Panc1 (cell line): Measurements from ENCODE around the gene PRKACB. TPM values are rescaled to one million over a fixed set of nuclear protein-coding genes. Genes with fewer than 3 reads are reported as not detected.

Experiments used
- ATAC-seq: fragments of 200-7000 bp; cut with Tn5 transposase; 2 replicates; pipeline ENCODE4 v1.9.1; 2020; ENCODE audit warnings: mild to moderate bottlenecking, moderate library complexity
- BruUV-seq: library from RNA; stranded (reverse); fragments of 400-500 nt; replicated peaks from 2 replicates; lab custom pipeline; 2021; lab: Mats Ljungman, UMichigan
- CTCF ChIA-PET: fragments of 300-600 bp; sonication (Branson Sonifier 250); formaldehyde crosslinking; loops from one replicate; lab custom pipeline; 2022; ENCODE audit warnings: antibody characterized with exemption; lab: Charles Lee
- POLR2A ChIA-PET: fragments of 300-600 bp; sonication (Branson Sonifier 250); formaldehyde crosslinking; loops from one replicate; lab custom pipeline; 2022; ENCODE audit warnings: antibody characterized with exemption; lab: Charles Lee
- DNase-seq: peaks from one replicate; pipeline ENCODE4 v3.0.0-alpha.2; 2010; ENCODE audit warnings: low read depth, low spot score
- H3K27ac ChIP-seq: 2 replicates; pipeline ENCODE4 v1.5.1; 2011; ENCODE audit warnings: mild to moderate bottlenecking, low read length, inconsistent platforms
- H3K27me3 ChIP-seq: fragments of 200-500 bp; sonication (Bioruptor generic); 2 replicates; pipeline ENCODE4 v1.6.0; 2014; ENCODE audit warnings: low read length, inconsistent platforms; ENCODE audit not compliant: control insufficient read depth, insufficient read depth
- H3K36me3 ChIP-seq: fragments of 200-500 bp; sonication (Bioruptor generic); 2 replicates; pipeline ENCODE4 v1.5.1; 2014; ENCODE audit warnings: inconsistent platforms, mild to moderate bottlenecking, low read length, moderate library complexity; ENCODE audit not compliant: control insufficient read depth, insufficient read depth
- H3K4me1 ChIP-seq: 2 replicates; pipeline ENCODE4 v1.5.1; 2011; ENCODE audit warnings: inconsistent platforms, mild to moderate bottlenecking, low read length, moderate library complexity; ENCODE audit not compliant: control insufficient read depth, insufficient read depth
- H3K4me3 ChIP-seq, 2 experiments: 2 replicates each; pipeline ENCODE4 v1.5.1; 2011 to 2012; ENCODE audit warnings: low read depth in 2 of 2, low read length in 2 of 2, mild to moderate bottlenecking in 2 of 2, inconsistent platforms in 1 of 2, moderate library complexity in 1 of 2
- H3K9me3 ChIP-seq: fragments of 200-500 bp; sonication (Bioruptor generic); 2 replicates; pipeline ENCODE4 v1.5.1; 2014; ENCODE audit warnings: low read depth, mild to moderate bottlenecking, inconsistent platforms, low read length, moderate library complexity; ENCODE audit not compliant: control insufficient read depth, insufficient read depth
- CTCF ChIP-seq: fragments of 450-650 bp; IDR thresholded peaks from 2 replicates; pipeline ENCODE4 v1.5.1; 2017; ENCODE audit warnings: mild to moderate bottlenecking
- POLR2AphosphoS5 ChIP-seq: IDR thresholded peaks from 2 replicates; pipeline ENCODE4 v1.6.1; 2012; ENCODE audit warnings: mild to moderate bottlenecking, low read depth, low read length, moderate library complexity
- REST ChIP-seq, 2 experiments: IDR thresholded peaks; 2 replicates each; pipeline ENCODE4 v1.6.1; 2011 to 2012; ENCODE audit warnings: low read depth in 2 of 2, control low read depth in 1 of 2, low read length in 1 of 2, mild to moderate bottlenecking in 1 of 2, moderate library complexity in 1 of 2; ENCODE audit not compliant: insufficient read depth in 1 of 2
- SIN3A ChIP-seq: IDR thresholded peaks from 2 replicates; pipeline ENCODE4 v1.6.1; 2012; ENCODE audit warnings: low read depth, mild to moderate bottlenecking, low read length, moderate library complexity, borderline replicate concordance; ENCODE audit not compliant: insufficient read depth
- TCF7L2 ChIP-seq: IDR thresholded peaks from 2 replicates; pipeline ENCODE4 v1.6.1; 2011; ENCODE audit warnings: mild to moderate bottlenecking, low read depth, low read length, inconsistent platforms
- in situ Hi-C: cut with HindIII; loops from 2 replicates; pipeline ENCODE4 v1.10.0; 2016; ENCODE audit warnings: low sequenced_read_pairs, low pct_unique_long_range_greater_than_20kb
- intact Hi-C: fragments of 100-400 bp; cut with micrococcal nuclease; formaldehyde crosslinking; loops from one replicate; pipeline ENCODE4 v1.10.0; 2022; ENCODE audit not compliant: unreplicated experiment
- total RNA-seq: library from RNA; stranded (reverse); gene quantifications from one replicate; pipeline ENCODE4 v1.2.1, GENCODE V29; 2021; ENCODE audit not compliant: unreplicated experiment

Gene PRKACB
- total RNA-seq, 1 experiment from 2014 or later = 54.9 TPM

GRCh38 chr1:84152649-84153056 lies 8.6 kb downstream of the PRKACB start:
- POLR2A ChIA-PET = interaction anchor here (0.6 kb wide), 1 partner anchor 726 kb away, joined by 3 read pairs; no protein-coding TSS in a partner anchor
- intact Hi-C loops = no loop called here

GRCh38 chr1:84155517-84155916 lies 11.4 kb downstream of the PRKACB start:
- no peak for TF ChIP-seq TCF7L2
- no peak for TF ChIP-seq CTCF
- no peak for TF ChIP-seq SIN3A
- TF ChIP-seq POLR2AphosphoS5 = no peak
- no peak for TF ChIP-seq REST (IDR thresholded peaks at IDR 0.05; ENCODE audit: insufficient read depth in 1 of 2, low read depth in 2 of 2, low read length in 1 of 2)
- Histone ChIP-seq H3K27me3 (no peaks in the 10 kb centered on the region), H3K4me3 (no peak overlapping the region), H3K36me3 (no peaks in the 10 kb centered on the region), H3K27ac (no peak overlapping the region), H3K9me3 (no peaks in the 10 kb centered on the region), H3K4me1 (peaks cover 9% of the 10 kb centered on the region; the same call in 1 of the 2 replicates)
- DNase-seq (no peak), ATAC-seq (no peak)
- in situ Hi-C loops = no loop called here
- no TSS peak for BruUV-seq
- POLR2A ChIA-PET = no interaction called here
- intact Hi-C loops = no loop called here
- CTCF ChIA-PET = interaction anchor here (0.9 kb wide), 1 partner anchor 278 kb away, joined by 4 read pairs; no protein-coding TSS in a partner anchor

More at GRCh38 chr1:84152649-84153056, 8.6 kb downstream of the PRKACB start:
- Histone ChIP-seq H3K4me3 (no peak overlapping the region), H3K27ac (no peak overlapping the region), H3K27me3 (no peaks in the 10 kb centered on the region), H3K9me3 (no peaks in the 10 kb centered on the region), H3K4me1 (peaks cover 9% of the 10 kb centered on the region; the same call in 1 of the 2 replicates), H3K36me3 (no peaks in the 10 kb centered on the region)
- no TSS peak for BruUV-seq
- in situ Hi-C loops = no loop called here
- CTCF ChIA-PET = no interaction called here
- DNase-seq (no peak), ATAC-seq (no peak)
- TF ChIP-seq TCF7L2 = no peak
- TF ChIP-seq SIN3A = no peak
- TF ChIP-seq REST (IDR thresholded peaks at IDR 0.05; ENCODE audit: insufficient read depth in 1 of 2, low read depth in 2 of 2, low read length in 1 of 2) = no peak
